ENCODE measurements around the gene TRABD2A.

The TRABD2A gene

DNA sequence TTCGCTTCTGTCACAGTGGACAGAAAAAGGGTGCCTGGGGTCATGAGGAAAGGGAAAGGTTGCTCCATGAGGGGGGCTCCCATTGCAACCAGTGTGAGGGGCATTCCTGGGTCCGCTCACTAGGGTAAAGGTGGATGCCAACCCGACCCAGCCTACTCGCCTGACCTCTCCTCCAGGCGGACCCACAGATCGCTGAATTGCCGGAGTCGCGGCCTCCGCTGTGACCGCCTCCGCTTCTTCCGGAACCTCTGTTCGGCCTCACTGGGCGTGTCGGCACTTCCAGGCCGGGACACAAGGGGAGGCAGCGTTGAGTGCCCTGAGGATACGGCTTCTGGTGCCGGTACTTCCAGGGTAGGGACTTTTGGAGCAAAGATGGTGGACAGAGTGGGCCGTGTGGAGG is 57.1 kb downstream of the TRABD2A start:
- no peaks in the 10 kb centered on the region for H3K79me2 ChIP-seq (ENCODE audit: insufficient read depth, low read depth)
- no peak overlapping the region for H3K4me2 ChIP-seq
- H2AFZ ChIP-seq (ENCODE audit: low read depth) = no peak overlapping the region
- TF ChIP-seq, protein P1, sequence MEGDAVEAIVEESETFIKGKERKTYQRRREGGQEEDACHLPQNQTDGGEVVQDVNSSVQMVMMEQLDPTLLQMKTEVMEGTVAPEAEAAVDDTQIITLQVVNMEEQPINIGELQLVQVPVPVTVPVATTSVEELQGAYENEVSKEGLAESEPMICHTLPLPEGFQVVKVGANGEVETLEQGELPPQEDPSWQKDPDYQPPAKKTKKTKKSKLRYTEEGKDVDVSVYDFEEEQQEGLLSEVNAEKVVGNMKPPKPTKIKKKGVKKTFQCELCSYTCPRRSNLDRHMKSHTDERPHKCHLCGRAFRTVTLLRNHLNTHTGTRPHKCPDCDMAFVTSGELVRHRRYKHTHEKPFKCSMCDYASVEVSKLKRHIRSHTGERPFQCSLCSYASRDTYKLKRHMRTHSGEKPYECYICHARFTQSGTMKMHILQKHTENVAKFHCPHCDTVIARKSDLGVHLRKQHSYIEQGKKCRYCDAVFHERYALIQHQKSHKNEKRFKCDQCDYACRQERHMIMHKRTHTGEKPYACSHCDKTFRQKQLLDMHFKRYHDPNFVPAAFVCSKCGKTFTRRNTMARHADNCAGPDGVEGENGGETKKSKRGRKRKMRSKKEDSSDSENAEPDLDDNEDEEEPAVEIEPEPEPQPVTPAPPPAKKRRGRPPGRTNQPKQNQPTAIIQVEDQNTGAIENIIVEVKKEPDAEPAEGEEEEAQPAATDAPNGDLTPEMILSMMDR (conservative IDR thresholded peaks at IDR 0.05; ENCODE audit: low read depth, low read length) = no peak
- no peaks in the 10 kb centered on the region for H3K4me1 ChIP-seq (ENCODE audit: low read depth, poor library complexity, severe bottlenecking)
- no peaks in the 10 kb centered on the region for H3K27me3 ChIP-seq (ENCODE audit: insufficient read depth, low read depth)
- no peak overlapping the region for H3K9ac ChIP-seq
- H3K36me3 ChIP-seq (ENCODE audit: insufficient read depth) = no peaks in the 10 kb centered on the region
- H4K20me1 ChIP-seq (ENCODE audit: insufficient read depth) = no peaks in the 10 kb centered on the region
- H3K4me3 ChIP-seq (IDR thresholded peaks at IDR 0.05; ENCODE audit: insufficient read depth, low read depth, low read length) = no peak overlapping the region
- no peak overlapping the region for H3K27ac ChIP-seq

DNA sequence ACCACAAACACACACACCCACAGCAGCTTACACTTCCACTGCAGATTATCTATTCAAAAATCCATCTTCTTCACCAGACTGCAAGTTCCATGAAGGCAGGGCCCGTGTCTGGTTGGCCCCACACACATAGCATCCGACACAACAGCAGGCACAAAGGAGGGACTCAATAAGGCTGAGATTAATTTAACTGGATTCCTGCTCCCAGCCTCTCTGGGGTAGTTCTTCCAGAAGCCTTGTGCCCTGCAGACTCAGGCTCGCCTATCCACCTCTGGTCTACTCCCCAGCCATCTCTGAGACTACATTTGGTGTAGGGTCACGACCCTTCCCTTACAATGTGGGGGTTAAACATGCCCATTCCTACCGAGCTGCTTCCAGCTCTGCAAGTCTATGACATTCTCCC is 57.7 kb downstream of the TRABD2A start:
- Histone ChIP-seq H3K4me1 (ENCODE audit: low read depth, poor library complexity, severe bottlenecking) (peaks cover 3% of the 10 kb centered on the region), H3K36me3 (ENCODE audit: insufficient read depth) (no peaks in the 10 kb centered on the region), H3K4me2 (no peak overlapping the region), H3K9ac (no peak overlapping the region), H2AFZ (ENCODE audit: low read depth) (no peak overlapping the region), H3K79me2 (ENCODE audit: insufficient read depth, low read depth) (no peaks in the 10 kb centered on the region), H3K27ac (no peak overlapping the region), H3K27me3 (ENCODE audit: insufficient read depth, low read depth) (no peaks in the 10 kb centered on the region), H4K20me1 (ENCODE audit: insufficient read depth) (no peaks in the 10 kb centered on the region), H3K4me3 (IDR thresholded peaks at IDR 0.05; ENCODE audit: insufficient read depth, low read depth, low read length) (no peak overlapping the region)
- TF ChIP-seq, protein P1 (conservative IDR thresholded peaks at IDR 0.05; ENCODE audit: low read depth, low read length) = no peak

DNA sequence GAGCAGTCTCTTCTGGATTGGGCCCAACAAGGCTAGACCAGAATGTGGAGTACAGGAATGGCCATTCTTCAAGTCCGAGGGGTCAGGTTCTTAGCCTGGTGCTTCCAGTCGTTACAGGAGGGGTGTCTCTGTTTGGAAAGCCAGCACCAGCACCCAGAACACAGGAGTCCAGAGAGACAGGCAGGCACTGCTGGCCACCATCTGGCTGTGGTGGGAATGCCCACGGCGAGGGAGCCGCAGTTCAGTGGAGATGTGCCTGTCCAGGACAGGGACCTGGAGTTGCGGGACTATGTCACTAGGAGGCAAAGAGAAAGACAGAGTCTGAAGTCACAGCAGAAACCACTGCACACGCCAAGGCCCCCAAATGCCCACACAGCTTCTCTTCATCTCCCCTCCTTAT is 59.1 kb downstream of the TRABD2A start:
- H3K4me2 ChIP-seq = no peak overlapping the region
- H4K20me1 ChIP-seq (ENCODE audit: insufficient read depth) = no peaks in the 10 kb centered on the region
- no peak overlapping the region for H3K27ac ChIP-seq
- no peak overlapping the region for H2AFZ ChIP-seq (ENCODE audit: low read depth)
- H3K4me1 ChIP-seq (ENCODE audit: low read depth, poor library complexity, severe bottlenecking) = peaks cover 17% of the 10 kb centered on the region
- no peaks in the 10 kb centered on the region for H3K36me3 ChIP-seq (ENCODE audit: insufficient read depth)
- TF ChIP-seq, protein P1 (conservative IDR thresholded peaks at IDR 0.05; ENCODE audit: low read depth, low read length) = no peak
- H3K4me3 ChIP-seq (IDR thresholded peaks at IDR 0.05; ENCODE audit: insufficient read depth, low read depth, low read length) = no peak overlapping the region
- H3K79me2 ChIP-seq (ENCODE audit: insufficient read depth, low read depth) = no peaks in the 10 kb centered on the region
- H3K9ac ChIP-seq = no peak overlapping the region
- H3K27me3 ChIP-seq (ENCODE audit: insufficient read depth, low read depth) = no peaks in the 10 kb centered on the region

DNA sequence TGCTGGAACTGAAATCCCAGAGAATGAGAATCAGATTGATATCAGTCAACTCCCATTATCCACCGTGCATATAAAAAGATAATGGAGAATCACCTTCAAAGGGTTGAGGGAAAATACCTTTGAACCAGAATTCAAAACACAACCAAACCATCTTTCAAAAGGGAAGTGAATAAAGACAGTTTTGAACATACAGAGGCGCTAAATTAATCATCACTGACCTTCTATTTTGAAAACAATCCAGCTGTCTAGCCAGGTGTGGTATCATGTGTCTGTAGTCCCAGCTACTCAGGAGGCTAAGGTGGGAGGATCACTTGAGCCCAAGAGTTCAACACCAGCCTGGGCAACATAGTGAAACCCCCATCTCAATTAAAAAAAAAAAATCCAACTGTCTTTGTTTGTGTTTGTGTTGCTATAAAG is 63.6 kb downstream of the TRABD2A start:
- Histone ChIP-seq H3K4me2 (peak overlapping the region; percentile 70), H3K9ac (no peak overlapping the region)

More for the DNA sequence above, 63.6 kb downstream of the TRABD2A start:
- Histone ChIP-seq H3K27me3 (ENCODE audit: insufficient read depth, low read depth) (no peaks in the 10 kb centered on the region), H3K27ac (peak overlapping the region; percentile 48; the same call in 1 of the 2 replicates), H2AFZ (ENCODE audit: low read depth) (no peak overlapping the region), H3K36me3 (ENCODE audit: insufficient read depth) (no peaks in the 10 kb centered on the region), H3K4me3 (IDR thresholded peaks at IDR 0.05; ENCODE audit: insufficient read depth, low read depth, low read length) (no peak overlapping the region), H4K20me1 (ENCODE audit: insufficient read depth) (no peaks in the 10 kb centered on the region), H3K79me2 (ENCODE audit: insufficient read depth, low read depth) (no peaks in the 10 kb centered on the region), H3K4me1 (ENCODE audit: low read depth, poor library complexity, severe bottlenecking) (peaks cover 36% of the 10 kb centered on the region)
- TF ChIP-seq, protein P1 (conservative IDR thresholded peaks at IDR 0.05; ENCODE audit: low read depth, low read length) = no peak

Measured in KMS-11 (cell line).